GM19099 (cell line): ENCODE data around the gene FASLG.

Experiments used
- POLR2A ChIP-seq: IDR thresholded peaks from 3 replicates; pipeline ENCODE4 v1.6.1; 2011; ENCODE audit warnings: low read depth; ENCODE audit not compliant: insufficient read length; ENCODE audit errors: extremely low read depth

FASLG gene

GRCh38 chr1:172638249-172638648, 20.7 kb upstream of the FASLG start:
- no peak for TF ChIP-seq POLR2A

GRCh38 chr1:172638885-172639831, 19.7 kb upstream of the FASLG start:
- TF ChIP-seq POLR2A: no peak

GRCh38 chr1:172640111-172640510, 18.8 kb upstream of the FASLG start:
- no peak for TF ChIP-seq POLR2A

- TF ChIP-seq POLR2A: no peak
Measured at GRCh38 chr1:172641492-172641891, 17.4 kb upstream of the FASLG start.

- no peak for TF ChIP-seq POLR2A
Measured at GRCh38 chr1:172642970-172643369, 15.9 kb upstream of the FASLG start.

- no peak for TF ChIP-seq POLR2A
Measured at GRCh38 chr1:172646653-172647052, 12.2 kb upstream of the FASLG start.

GRCh38 chr1:172647110-172647564, 11.8 kb upstream of the FASLG start:
- TF ChIP-seq POLR2A: no peak

GRCh38 chr1:172647987-172648386, 10.9 kb upstream of the FASLG start:
- no peak for TF ChIP-seq POLR2A

- no peak for TF ChIP-seq POLR2A
Measured at GRCh38 chr1:172650474-172651193, 8.3 kb upstream of the FASLG start.

- TF ChIP-seq POLR2A: no peak
Measured at GRCh38 chr1:172653015-172653709, 5.7 kb upstream of the FASLG start.

GRCh38 chr1:172654535-172654934, 4.4 kb upstream of the FASLG start:
- TF ChIP-seq POLR2A: no peak

- no peak for TF ChIP-seq POLR2A
Measured at GRCh38 chr1:172656576-172656975, 2.3 kb upstream of the FASLG start.

- no peak for TF ChIP-seq POLR2A
Measured at GRCh38 chr1:172657586-172657985, 1.3 kb upstream of the FASLG start.

GRCh38 chr1:172661107-172661506, 2.2 kb downstream of the FASLG start:
- no peak for TF ChIP-seq POLR2A

- no peak for TF ChIP-seq POLR2A
Measured at GRCh38 chr1:172662464-172663109, 3.7 kb downstream of the FASLG start.

GRCh38 chr1:172663732-172664131, 4.8 kb downstream of the FASLG start:
- TF ChIP-seq POLR2A: no peak

GRCh38 chr1:172668097-172668496, 9.2 kb downstream of the FASLG start:
- TF ChIP-seq POLR2A: no peak
